Activated CD4-positive, alpha-beta T cell treated with anti-CD3 and anti-CD28 coated beads, Interleukin-2, amount 50 U/mL, for 4 hours (primary cell): Measurements from ENCODE around the gene RTKN2.

Experiments used
- DNase-seq, 2 experiments: peaks; one replicate each; pipeline ENCODE4 v3.0.0-alpha.2; 2020

RTKN2 gene

GRCh38 chr10:62214364-62214874 lies 54.2 kb downstream of the RTKN2 start:
- DNase-seq = no peak

DNA sequence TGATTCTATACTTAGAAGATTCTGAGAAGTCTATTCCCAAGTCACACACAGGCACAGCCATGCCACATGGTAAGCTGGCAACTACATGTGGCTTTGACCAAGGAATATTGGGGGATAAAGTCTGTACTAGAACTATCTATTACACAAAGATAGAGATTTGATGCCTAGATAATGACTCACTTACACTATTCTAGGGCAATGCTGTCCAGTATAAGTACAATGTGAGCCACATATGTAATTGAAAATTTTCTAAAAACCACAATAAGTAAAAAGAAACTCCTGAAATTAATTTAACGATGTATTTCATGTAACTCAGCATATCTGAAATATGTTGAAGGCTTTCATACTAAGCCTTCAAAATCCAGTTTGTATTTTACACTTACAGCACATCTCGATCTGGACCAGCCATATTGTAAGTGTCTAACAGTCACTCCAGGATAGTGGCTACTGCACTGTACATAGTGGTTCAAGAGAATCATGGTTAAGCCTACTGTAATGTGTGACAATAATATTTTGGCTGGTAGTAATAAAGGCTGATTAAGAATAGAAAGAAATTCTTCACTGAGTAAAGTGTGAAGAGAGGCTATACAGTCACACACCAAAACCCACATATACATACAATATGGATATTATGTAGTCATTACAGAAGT lies 62.8 kb downstream of the RTKN2 start:
- DNase-seq = no peak

DNA sequence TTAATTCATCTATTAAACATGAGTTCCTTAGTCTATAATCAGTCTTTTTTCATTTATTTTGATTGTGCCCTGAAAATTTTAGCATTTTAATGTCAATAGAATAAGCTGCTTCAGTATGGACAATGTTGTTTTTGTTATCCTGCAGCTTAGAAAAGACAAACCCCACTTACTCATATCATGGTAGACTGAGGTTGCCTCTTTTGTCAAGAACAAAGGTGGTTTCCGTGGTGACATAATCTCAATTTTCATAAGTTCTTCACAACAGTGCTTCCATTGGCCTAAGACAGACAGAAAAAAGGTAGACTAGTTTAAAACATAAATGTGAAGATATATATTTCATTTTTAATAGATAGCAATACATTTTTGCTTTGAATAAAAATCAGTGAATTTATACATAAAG lies 69.1 kb downstream of the RTKN2 start:
- DNase-seq = no peak

- no peak for DNase-seq
Observed at GRCh38 chr10:62196528-62196927, 72.1 kb downstream of the RTKN2 start.

- DNase-seq = no peak
Observed at GRCh38 chr10:62195675-62195926, 73.0 kb downstream of the RTKN2 start.

DNA sequence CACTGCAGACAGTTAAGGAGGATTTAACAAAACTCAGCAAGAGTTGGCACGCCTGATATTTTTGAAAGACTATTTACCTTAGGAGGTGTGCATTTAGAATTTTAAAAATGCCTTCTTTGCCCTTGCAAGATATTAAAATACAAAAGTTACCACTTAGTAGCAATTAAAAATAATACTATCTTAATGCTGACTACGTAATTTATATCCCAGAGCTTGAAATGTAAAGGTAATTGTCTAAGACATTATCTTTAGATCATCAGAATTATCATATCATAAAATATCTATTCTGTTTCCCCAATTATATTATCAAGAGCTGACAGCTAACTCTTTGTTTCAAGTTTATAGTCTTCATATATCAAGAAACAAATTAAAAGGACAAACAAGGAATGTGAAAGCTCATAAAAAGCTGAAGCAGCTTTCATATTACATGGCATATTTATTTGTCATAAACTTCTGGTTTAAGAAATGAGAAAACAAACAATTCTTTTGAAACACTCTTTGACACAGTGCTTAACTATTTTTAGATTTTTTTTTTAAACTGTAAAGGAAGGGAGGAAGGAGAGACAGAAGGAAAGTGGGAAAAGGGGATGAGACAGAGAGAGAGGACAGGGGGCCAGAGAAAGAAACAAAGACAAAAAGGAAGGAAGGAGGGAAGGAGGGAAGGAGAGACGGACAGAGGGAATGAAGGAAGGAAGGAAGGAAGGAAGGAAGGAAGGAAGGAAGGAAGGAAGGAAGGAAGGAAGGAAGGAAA lies 73.5 kb downstream of the RTKN2 start:
- DNase-seq = no peak

GRCh38 chr10:62193479-62193878 lies 75.2 kb downstream of the RTKN2 start:
- DNase-seq = no peak

GRCh38 chr10:62189131-62189530 lies 79.5 kb downstream of the RTKN2 start:
- no peak for DNase-seq

GRCh38 chr10:62188021-62188616 lies 80.5 kb downstream of the RTKN2 start:
- no peak for DNase-seq

DNA sequence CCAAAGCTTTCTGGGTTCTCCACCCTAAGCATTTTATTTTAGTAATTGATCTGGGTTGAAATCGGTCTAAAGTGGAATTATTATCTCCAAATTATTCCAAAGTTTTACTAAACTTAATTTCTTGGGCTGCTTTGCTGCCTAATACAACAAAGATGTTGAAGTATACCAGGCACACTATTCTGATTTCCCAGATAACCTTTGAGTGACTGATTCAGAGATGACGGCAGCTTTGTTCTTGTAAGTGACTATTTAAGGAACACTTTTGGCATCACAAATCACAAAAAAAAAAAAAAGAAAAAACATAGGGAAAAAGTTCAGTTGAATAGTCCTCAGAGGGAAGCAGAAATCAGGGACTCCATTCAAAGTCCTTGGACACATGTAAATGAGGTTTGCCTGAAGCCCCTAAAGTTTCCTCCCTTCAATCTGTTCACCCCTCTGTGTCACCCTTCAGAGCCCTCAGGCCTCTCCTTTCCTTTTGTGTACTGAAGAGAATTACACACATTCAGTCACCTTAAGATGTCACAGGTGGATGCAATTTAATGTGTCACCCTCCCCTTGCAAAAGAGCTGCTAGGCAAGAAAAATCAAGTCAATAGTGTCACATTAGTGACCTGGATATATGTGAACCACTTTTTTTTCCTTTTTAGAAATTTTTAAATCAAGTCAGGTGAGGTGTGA lies 81.5 kb downstream of the RTKN2 start:
- DNase-seq = no peak

DNA sequence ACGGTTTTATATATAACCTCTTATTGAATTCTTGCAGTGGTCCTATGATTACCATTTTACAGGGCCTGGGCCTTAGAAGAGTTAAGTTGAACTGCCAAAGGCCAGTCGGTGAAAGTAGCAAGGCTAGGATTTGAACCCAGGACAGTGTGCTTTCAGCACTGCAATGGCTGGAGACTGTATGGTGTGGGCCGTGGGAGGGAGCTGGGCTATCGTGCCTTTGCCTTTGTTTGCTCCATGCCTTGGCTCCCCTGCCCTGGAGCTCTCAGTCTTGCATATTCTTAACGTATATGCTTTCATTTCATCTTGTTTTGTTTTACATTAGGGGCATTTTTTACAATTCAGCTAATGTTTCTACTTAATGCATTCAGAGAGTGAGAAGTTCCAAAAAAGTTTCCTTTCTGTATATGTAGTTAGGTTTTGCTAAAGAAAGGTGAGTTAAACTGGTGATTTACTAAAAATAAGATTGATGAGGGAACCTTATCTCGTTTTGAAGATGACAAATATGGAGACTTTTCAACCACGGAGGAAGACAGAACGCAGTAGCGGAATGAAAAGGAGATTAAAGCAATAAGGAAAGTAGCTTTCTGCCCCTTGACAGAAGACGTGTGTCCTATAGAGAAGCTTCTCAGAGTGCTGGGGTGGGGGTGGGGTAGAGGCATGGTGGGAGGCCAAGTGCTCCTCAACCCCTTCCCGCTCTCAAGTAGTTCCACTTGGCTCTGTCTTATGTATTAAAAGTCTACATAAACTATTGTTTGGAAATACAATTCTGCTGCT lies 82.5 kb downstream of the RTKN2 start:
- DNase-seq = no peak

DNA sequence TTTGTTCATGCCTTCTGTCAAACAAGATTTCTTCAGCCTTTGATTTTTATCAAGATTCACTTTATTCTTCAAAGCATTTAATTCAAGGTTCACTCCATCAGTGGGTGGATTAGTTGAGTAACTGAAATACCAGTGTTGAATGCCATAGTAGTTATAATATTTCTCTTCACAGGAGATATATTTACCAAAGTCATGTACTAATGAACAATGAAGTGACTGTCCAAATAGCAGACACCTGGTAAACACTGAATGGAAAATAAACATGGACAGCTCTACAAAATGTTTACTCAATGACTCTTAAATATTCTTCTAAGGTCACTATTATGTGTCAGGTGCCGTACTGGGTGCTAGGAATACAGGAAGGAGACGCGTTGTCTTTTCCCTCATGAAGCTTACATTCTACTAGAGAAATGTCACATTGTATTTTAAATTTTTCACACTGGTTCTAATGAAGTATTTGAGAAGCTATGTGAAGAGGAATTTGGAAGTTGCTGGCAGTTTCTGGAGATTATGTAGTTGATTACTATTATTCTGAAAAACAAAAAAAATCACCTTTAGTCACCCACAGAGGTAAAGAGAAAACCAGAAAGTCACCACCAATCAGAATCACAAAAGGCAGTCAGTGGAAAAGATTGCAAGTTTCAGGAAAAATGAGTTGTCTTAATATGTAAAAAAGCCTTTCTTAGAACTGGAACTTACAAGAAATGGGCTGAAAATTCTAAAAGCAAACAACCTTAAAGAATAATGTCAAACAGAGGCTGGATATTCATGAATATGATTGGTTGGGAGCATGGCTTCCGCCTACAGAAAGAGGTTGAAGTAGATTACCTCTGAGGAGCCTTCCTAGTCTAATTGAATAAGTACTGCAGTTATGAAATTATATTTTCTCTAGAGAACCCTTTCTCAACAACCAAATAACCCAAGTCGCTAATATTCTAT lies 84.5 kb downstream of the RTKN2 start:
- DNase-seq = peak in 1 of 2 experiments; percentile 13

DNA sequence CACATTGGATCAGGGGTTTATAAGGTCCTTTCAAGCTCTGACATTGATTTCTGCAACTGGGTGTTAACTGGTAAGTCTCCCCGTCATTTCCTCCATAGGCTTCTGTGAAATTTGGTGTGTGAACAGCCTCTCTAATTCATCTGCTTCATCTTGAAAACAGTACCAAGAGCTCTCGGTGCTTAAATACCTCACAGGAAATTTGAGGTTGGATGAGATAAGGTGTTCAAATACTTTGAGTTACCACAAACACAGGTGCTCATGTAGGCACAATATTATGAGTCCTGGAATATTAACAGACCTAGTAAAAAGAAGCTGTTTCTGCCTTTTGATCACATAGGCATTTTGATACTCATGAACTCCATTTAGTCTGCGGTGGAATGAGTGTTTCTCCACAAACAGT lies 85.2 kb downstream of the RTKN2 start:
- peak in 1 of 2 experiments; percentile 17 for DNase-seq

DNA sequence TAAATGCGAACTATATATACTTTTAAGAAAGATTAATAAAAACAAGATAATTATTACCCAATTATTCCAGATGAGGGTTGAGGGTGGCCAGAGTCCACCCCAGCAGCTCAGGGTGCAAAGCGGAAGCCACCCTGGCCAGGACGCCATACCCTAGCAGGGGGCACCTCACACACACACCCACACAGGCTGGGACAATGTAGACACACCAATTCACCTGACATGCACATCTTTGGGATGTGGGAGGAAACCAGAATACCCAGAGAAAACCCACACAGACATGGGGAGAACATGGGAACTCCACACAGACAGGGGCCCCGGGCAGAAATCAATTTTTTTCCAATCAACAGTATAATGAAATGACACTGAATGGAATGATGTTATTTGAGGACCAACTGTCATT lies 86.0 kb downstream of the RTKN2 start:
- DNase-seq = no peak

- no peak for DNase-seq
Observed at GRCh38 chr10:62182171-62182570, 86.5 kb downstream of the RTKN2 start.

DNA sequence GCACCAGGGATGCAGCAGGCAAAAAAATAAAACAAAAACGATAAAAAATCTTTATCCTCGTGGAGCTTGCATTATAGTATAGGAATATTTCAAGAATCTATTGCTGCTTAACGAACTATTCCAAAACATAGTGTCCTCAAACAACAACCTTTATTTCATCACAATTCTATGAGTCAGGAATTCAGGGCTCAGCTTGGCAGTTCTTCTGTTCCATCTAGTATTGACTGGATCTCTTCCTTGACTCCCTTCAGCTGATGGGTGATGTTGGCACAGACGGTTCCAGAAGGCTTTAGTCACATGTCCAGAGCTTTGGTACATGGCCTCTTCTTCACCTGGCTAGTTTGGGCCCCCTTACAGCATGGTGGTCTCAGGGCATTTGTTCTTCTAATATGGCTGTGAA lies 88.0 kb downstream of the RTKN2 start:
- DNase-seq = no peak

GRCh38 chr10:62178568-62178967 lies 90.1 kb downstream of the RTKN2 start:
- DNase-seq = no peak

DNA sequence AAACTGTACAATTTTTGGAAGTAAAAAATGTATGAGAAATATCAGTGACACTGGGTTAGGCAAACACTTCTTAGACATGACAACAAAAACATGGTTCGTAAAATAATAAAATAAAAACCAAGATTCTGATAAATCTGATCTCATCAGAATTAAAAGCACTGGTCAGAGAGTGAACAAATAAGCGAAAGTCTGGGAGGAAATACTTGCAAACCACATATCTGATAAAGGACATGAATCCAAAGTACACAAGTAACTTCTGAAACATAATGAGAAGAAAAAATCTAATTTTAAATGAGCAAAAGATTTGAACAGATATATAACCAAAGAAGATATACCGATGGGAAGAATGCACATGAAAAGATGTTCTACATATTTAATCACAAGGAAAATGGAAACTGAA lies 91.5 kb downstream of the RTKN2 start:
- DNase-seq = no peak

DNA sequence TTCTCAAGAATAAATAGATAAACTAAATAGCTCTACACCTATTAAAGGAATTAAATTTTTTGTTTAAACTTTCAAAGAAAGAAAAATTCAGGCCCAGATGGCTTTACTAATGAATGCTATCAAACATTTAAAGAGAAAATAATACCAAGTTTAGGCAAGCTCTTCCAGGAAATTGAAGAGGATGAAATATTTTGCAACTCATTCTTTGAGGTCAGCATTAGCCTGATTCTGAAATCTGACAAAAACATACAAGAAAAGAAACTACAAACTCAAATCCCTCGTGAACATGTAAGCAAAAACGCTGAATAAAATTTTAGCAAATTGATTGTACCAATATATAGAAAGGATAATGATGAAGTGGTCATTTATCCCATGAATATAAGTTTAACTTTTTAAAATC lies 93.4 kb downstream of the RTKN2 start:
- no peak for DNase-seq

DNA sequence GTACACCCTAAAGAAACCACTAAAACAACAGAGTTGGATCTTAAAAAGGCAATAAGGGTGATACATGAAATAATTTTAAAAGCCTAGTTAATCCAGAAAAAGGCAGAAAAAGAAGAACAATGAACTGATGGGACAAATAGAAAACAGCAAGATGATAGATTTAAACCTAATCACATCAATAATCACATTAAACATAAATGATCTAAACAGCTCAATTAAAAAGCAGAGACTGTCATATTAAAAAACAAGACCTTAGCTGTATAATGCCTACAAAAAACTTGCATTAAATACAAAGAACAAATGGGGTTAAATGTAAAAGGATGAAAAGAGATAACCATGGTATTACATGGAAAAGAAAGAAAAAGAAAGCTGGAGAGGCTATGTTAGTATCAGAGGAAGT lies 96.2 kb downstream of the RTKN2 start:
- no peak for DNase-seq

DNA sequence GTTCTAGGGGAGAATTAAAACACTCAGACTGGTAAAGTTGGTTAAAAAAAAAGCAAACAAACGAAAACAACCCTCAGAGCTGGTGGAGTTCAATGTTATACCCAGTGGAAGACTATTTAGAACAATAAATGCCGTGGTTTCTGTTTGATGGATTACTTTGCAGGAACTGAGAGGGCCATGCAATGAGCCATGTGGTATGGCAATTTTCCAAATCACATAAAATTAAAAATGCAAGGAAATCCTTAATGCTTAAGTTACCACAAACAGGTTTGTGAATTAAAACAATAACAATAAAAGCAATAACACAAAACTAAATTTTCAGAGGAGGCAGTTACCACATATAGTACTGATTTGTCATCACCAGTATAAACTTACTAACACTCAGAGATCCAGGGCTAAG lies 96.9 kb downstream of the RTKN2 start:
- DNase-seq = no peak

- no peak for DNase-seq
Observed at GRCh38 chr10:62170732-62171131, 97.9 kb downstream of the RTKN2 start.
